ENCODE results near the gene OR51E2. TPM values are rescaled to one million over a fixed set of nuclear protein-coding genes. Genes with fewer than 3 reads are reported as not detected.

The OR51E2 gene
- total RNA-seq, 3 donors from 2014 or later, result not detected

DNA sequence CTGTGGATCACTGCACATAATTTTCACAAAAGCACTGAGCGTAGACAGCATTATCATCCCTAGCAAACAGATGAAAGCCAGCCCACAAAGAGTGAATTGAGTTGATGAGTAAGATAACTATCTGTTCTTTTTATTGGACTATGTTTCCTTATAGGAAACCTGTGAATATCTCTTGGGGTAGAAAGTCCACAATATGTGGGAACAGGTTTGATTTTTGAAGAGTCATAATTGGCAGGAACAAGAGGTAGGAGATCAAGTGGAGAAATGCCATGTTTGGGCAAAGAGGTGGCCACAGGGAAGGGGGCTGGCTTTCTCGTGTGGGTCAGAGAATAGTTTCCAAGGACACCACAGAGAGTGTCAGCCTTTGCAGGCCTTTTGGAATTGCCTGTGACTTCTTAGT is 23.9 kb downstream of the OR51E2 start:
- no peak for DNase-seq (ENCODE audit: low spot score in 2 of 2)
- intact Hi-C loops (cut with DNase I; ENCODE audit: low total_unique reads), result no loop called here
- H3K4me1 ChIP-seq, result no peaks in the 10 kb centered on the region
- H3K27me3 ChIP-seq, result no peaks in the 10 kb centered on the region
- no peaks in the 10 kb centered on the region for H3K36me3 ChIP-seq
- H3K27ac ChIP-seq, result no peak overlapping the region
- H3K9me3 ChIP-seq, result no peaks in the 10 kb centered on the region
- TF ChIP-seq POLR2A (IDR thresholded peaks at IDR 0.05) (no peak), POLR2AphosphoS5 (IDR thresholded peaks at IDR 0.05) (no peak)
- TF ChIP-seq, protein P1, sequence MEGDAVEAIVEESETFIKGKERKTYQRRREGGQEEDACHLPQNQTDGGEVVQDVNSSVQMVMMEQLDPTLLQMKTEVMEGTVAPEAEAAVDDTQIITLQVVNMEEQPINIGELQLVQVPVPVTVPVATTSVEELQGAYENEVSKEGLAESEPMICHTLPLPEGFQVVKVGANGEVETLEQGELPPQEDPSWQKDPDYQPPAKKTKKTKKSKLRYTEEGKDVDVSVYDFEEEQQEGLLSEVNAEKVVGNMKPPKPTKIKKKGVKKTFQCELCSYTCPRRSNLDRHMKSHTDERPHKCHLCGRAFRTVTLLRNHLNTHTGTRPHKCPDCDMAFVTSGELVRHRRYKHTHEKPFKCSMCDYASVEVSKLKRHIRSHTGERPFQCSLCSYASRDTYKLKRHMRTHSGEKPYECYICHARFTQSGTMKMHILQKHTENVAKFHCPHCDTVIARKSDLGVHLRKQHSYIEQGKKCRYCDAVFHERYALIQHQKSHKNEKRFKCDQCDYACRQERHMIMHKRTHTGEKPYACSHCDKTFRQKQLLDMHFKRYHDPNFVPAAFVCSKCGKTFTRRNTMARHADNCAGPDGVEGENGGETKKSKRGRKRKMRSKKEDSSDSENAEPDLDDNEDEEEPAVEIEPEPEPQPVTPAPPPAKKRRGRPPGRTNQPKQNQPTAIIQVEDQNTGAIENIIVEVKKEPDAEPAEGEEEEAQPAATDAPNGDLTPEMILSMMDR (IDR thresholded peaks at IDR 0.05), result no peak
- H3K4me3 ChIP-seq, result no peak overlapping the region

DNA sequence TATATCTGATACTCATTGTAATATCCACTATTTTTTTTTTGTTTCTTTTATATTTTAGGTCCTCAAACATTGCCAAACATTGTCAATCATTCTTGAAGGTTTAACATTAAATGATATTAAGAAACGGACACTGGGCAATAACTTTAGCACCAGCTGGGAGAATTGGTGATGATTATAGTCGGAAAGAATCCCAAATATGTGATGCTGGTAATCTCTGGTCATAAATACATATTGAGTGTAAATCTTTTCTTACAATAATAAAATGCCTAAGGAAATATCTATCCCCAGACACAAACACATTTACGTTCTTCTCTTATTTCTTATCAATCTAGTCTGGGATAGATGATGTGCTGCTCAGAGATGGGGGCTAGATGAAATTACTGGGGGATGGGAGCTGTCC is 25.2 kb downstream of the OR51E2 start:
- Histone ChIP-seq H3K27ac (no peak overlapping the region), H3K4me1 (no peaks in the 10 kb centered on the region), H3K27me3 (no peaks in the 10 kb centered on the region), H3K4me3 (no peak overlapping the region), H3K9me3 (no peaks in the 10 kb centered on the region), H3K36me3 (no peaks in the 10 kb centered on the region)
- intact Hi-C loops (cut with DNase I; ENCODE audit: low total_unique reads), result no loop called here
- TF ChIP-seq, protein P1 (IDR thresholded peaks at IDR 0.05), result no peak
- TF ChIP-seq POLR2A (IDR thresholded peaks at IDR 0.05) (no peak), POLR2AphosphoS5 (IDR thresholded peaks at IDR 0.05) (no peak)
- DNase-seq (ENCODE audit: low spot score in 2 of 2), result no peak

DNA sequence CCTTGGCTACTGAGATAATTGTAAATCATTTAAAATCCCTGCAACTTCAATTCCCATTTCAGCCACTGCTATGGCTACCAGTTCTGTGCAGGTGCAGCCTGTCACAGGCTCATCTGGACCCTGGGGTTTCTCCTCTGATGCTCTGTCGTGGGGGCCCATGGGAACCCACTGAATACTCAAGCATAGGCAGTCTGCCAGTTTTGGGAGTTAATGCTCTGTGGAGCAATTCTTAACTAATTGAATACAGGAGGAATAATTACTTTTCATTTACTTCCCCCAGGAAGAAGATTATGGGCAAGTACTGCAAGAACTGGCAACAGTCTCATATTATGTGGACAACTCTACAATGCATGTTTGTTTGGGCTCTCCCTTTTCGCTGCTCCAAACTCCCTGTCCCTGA is 25.9 kb downstream of the OR51E2 start:
- intact Hi-C loops (cut with DNase I; ENCODE audit: low total_unique reads), result no loop called here
- no peaks in the 10 kb centered on the region for H3K27me3 ChIP-seq
- no peaks in the 10 kb centered on the region for H3K4me1 ChIP-seq
- H3K9me3 ChIP-seq, result no peaks in the 10 kb centered on the region
- TF ChIP-seq, protein P1 (IDR thresholded peaks at IDR 0.05), result no peak
- no peak for TF ChIP-seq POLR2A (IDR thresholded peaks at IDR 0.05)
- no peak for TF ChIP-seq POLR2AphosphoS5 (IDR thresholded peaks at IDR 0.05)
- no peak overlapping the region for H3K27ac ChIP-seq
- DNase-seq (ENCODE audit: low spot score in 2 of 2), result no peak
- H3K4me3 ChIP-seq, result no peak overlapping the region
- H3K36me3 ChIP-seq, result no peaks in the 10 kb centered on the region

DNA sequence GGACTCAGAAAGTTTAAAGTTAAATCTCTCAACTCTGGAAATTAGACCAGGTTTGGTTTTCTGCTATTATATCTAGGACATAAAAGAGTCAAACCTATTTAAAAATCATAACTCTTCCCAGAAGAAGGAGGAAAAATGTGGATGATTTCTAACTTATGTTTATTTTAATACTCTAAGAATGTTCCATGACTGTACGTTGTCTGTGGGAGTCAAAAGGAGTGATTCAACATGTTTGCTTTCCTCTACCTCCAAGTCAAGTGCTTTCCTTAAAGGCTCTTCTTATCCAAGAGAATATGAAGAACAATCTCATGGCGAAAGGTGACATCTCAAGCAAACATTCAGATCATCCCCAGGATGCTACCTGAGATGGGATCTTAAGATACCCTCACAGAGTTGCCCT is 32.2 kb downstream of the OR51E2 start:
- no peak for DNase-seq (ENCODE audit: low spot score in 2 of 2)
- intact Hi-C loops (cut with DNase I; ENCODE audit: low total_unique reads), result no loop called here
- Histone ChIP-seq H3K36me3 (no peaks in the 10 kb centered on the region), H3K4me1 (no peaks in the 10 kb centered on the region), H3K27ac (no peak overlapping the region), H3K27me3 (peaks cover 0 to 6% of the 10 kb centered on the region in 2 donors), H3K9me3 (no peaks in the 10 kb centered on the region), H3K4me3 (no peak overlapping the region)
- TF ChIP-seq POLR2AphosphoS5 (IDR thresholded peaks at IDR 0.05) (no peak), POLR2A (IDR thresholded peaks at IDR 0.05) (no peak)
- TF ChIP-seq, protein P1 (IDR thresholded peaks at IDR 0.05), result no peak

DNA sequence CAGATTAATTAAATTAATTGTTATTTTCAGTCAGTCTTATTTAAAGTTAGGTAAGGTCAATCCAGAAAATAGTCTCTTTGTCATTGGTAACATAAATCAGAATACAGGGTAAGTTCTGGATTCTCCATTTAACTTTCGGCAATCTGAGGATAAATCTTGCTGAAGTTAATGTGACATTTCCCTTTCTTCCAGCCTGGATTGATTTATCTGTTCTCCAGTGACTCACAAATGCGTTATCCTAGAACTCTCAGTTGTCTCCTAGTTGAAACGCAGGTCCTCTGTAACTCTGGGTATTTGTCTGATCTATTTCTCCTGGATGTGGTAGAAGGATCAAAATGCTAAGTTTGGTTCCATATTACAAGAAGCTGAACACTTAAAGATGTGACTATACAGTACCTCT is 32.9 kb downstream of the OR51E2 start:
- intact Hi-C loops (cut with DNase I; ENCODE audit: low total_unique reads), result no loop called here
- TF ChIP-seq, protein P1 (IDR thresholded peaks at IDR 0.05), result no peak
- TF ChIP-seq POLR2AphosphoS5 (IDR thresholded peaks at IDR 0.05) (no peak), POLR2A (IDR thresholded peaks at IDR 0.05) (no peak)
- Histone ChIP-seq H3K36me3 (no peaks in the 10 kb centered on the region), H3K27ac (no peak overlapping the region), H3K4me1 (no peaks in the 10 kb centered on the region), H3K27me3 (peaks cover 0 to 6% of the 10 kb centered on the region in 2 donors), H3K4me3 (no peak overlapping the region), H3K9me3 (no peaks in the 10 kb centered on the region)
- DNase-seq (ENCODE audit: low spot score in 2 of 2), result no peak

Measured in breast epithelium (tissue), 4 donors.